HG02623 (cell line): ENCODE results near the gene PARD3B.

Source experiments
- ATAC-seq: cut with Tn5 transposase; IDR thresholded peaks from one replicate; pipeline ENCODE4 v1.9.1; 2021; ENCODE audit warnings: moderate library complexity; ENCODE audit not compliant: unreplicated experiment

PARD3B gene

GRCh38 chr2:204933735-204934374 is 388.6 kb downstream of the PARD3B start:
- ATAC-seq: no peak

GRCh38 chr2:204944927-204945326 is 399.7 kb downstream of the PARD3B start:
- ATAC-seq: no peak

- no peak for ATAC-seq
Measured at GRCh38 chr2:204945376-204945775, 400.1 kb downstream of the PARD3B start.

- no peak for ATAC-seq
Measured at GRCh38 chr2:204946892-204947291, 401.6 kb downstream of the PARD3B start.

GRCh38 chr2:204947405-204947804 is 402.1 kb downstream of the PARD3B start:
- no peak for ATAC-seq

GRCh38 chr2:204948024-204948763 is 402.9 kb downstream of the PARD3B start:
- no peak for ATAC-seq

- ATAC-seq: no peak
Measured at GRCh38 chr2:204948822-204949221, 403.5 kb downstream of the PARD3B start.

- ATAC-seq: no peak
Measured at GRCh38 chr2:204950695-204951346, 405.5 kb downstream of the PARD3B start.

- ATAC-seq: no peak
Measured at GRCh38 chr2:204958371-204958770, 413.1 kb downstream of the PARD3B start.

GRCh38 chr2:204964414-204964813 is 419.1 kb downstream of the PARD3B start:
- ATAC-seq: no peak

- ATAC-seq: no peak
Measured at GRCh38 chr2:204966245-204966644, 421.0 kb downstream of the PARD3B start.

GRCh38 chr2:204967199-204967960 is 422.1 kb downstream of the PARD3B start:
- ATAC-seq: no peak

- ATAC-seq: no peak
Measured at GRCh38 chr2:204971206-204971907, 426.1 kb downstream of the PARD3B start.

GRCh38 chr2:204972161-204972560 is 426.9 kb downstream of the PARD3B start:
- no peak for ATAC-seq

- ATAC-seq: no peak
Measured at GRCh38 chr2:204972606-204973336, 427.5 kb downstream of the PARD3B start.

GRCh38 chr2:204973616-204974015 is 428.3 kb downstream of the PARD3B start:
- no peak for ATAC-seq

GRCh38 chr2:204974487-204974886 is 429.2 kb downstream of the PARD3B start:
- ATAC-seq: no peak

GRCh38 chr2:204977914-204978313 is 432.6 kb downstream of the PARD3B start:
- ATAC-seq: no peak

GRCh38 chr2:204982303-204982702 is 437.0 kb downstream of the PARD3B start:
- ATAC-seq: no peak

- no peak for ATAC-seq
Measured at GRCh38 chr2:204984518-204984917, 439.2 kb downstream of the PARD3B start.
